Fibroblast of peridontal ligament (primary cell): Measurements from ENCODE around the gene FADS6.
"Not testable (repeated sequence)": the region's sequence is repeated elsewhere in the genome, so short reads cannot be mapped to it uniquely, and the experiment has no call there.

Experiments used
- DNase-seq: peaks from one replicate; pipeline ENCODE4 v3.0.0-alpha.2; 2010; ENCODE audit errors: extremely low read depth

The FADS6 gene

GRCh38 chr17:74921026-74921681, 27.7 kb upstream of the FADS6 start:
- DNase-seq: no peak

DNA sequence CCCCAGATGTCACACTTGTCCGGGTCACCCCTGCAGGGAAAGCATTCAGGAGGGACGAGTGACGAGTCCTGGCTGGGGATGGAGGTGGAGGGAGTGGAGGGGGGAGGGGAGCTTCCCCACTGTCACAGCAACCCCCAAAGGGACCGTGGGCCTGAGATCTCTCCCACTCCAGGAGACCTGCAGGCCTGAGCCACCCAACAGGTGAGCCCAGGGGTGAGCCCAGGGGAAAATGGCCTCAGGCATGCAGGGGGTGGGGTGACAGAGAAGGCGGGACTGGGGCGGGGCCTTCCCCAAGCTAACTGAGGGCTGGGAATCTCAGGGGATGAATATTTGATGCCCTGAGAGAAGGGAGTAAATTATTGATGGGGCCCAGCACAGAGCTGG, 27.2 kb upstream of the FADS6 start:
- DNase-seq: no peak

DNA sequence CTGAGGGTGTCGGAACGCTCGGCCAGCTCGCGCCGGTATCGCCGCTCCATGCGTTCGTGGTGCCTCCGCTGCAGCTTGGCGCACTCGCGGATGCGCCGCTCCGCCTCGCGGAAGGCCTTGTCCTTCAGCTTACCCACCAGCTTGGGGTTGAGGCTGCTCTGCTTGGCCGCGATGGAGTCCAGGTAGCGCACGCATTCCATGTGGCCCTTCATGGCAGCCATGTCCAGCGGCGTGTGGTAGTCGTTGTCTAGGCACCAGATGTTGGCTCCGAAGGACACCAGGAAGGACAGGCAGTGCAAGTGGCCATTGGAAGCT, 26.8 kb upstream of the FADS6 start:
- DNase-seq: no peak

GRCh38 chr17:74919440-74920305, 26.2 kb upstream of the FADS6 start:
- no peak for DNase-seq

- no peak for DNase-seq
These were observed 25.5 kb upstream of the FADS6 start for GRCh38 chr17:74918906-74919305.

DNA sequence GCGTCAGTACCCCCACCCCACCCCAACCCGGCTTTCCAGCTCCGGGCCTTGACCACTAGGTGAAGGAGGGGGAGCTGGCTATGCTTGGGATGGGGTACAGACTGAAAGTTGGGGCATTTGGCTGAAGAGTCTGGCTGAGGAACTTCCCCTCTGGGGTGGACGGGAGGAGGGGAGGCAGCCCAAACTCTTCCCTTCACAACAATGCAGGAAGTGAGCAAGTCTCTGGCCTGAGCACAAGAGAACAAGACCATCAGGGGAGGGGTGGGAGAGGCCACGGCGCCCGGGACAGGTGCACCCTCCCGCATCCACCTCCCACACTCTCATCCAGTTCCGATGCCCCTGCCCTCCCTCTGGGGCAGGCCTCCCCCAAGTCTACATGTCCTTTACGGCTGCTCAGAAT, 24.0 kb upstream of the FADS6 start:
- no peak for DNase-seq

DNA sequence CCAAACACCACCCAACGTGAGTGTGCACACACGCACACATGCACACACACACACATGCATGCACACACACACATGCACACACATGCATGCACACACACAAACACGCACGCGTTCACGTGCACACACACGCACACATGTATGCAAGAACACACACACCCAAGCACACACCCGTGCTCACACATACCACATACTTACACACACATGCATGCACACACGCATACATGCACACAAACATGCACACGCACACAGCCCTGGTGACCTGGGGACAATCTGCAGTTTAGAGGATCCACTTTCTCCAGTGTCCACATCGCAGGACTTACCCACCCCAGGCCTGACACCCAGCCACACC, 23.4 kb upstream of the FADS6 start:
- DNase-seq: no peak

DNA sequence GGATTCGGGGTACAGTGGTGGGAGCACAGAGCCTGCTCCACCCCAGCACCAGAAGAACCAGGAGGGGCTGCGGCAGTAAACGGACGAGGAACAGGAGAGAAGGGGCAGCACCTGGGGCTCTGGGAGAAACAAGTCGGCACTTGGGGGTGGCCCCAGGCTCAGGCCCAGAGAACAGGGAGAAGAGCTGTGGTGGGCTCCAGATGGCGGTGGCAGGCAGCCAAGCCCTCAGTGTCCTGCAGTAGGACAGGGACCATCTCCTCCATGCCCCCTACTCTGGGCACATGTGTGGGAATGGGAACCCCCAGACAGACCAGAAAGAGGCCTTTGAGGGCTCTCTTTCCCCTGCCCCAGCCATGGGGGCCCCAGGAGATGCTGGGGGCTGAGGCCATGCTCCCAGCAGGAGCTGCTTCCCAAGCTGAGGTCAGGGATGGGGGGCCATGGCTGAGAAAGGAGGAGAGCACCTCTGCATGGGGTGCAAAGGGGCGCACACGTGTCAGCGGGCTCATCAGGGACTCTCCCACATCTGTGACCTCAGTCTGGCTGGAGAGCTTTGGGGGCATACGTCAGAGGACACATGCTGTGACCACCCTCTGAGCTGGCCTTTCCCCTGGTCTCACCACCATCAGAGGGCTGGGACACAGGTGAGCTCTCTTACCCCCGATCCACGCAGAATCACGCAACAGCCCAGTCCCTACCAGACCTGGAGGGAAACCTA, 22.9 kb upstream of the FADS6 start:
- no peak for DNase-seq

GRCh38 chr17:74911423-74911822, 18.0 kb upstream of the FADS6 start:
- not testable (repeated sequence) for DNase-seq

DNA sequence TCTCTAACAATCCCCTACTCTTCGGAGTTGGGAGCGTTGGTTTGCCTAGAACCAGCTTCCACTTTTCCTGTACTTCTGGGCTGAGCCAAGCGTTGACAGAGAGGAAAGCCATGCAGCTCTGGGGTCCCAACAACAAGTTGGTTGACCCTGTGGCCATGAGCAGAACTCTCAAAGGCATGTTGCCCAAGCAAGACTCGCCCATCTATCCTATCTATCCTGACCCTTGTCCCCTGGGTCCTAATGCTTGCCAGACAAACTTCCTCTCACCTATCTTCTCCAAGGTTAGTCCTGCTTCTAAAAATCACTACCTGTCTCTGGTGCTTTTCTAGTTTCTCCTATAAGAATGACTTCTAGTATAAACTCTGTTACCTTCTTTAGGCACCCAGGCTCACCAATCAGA, 15.7 kb upstream of the FADS6 start:
- not testable (repeated sequence) for DNase-seq

- DNase-seq: no peak
These were observed 13.6 kb upstream of the FADS6 start for GRCh38 chr17:74907012-74907411.

DNA sequence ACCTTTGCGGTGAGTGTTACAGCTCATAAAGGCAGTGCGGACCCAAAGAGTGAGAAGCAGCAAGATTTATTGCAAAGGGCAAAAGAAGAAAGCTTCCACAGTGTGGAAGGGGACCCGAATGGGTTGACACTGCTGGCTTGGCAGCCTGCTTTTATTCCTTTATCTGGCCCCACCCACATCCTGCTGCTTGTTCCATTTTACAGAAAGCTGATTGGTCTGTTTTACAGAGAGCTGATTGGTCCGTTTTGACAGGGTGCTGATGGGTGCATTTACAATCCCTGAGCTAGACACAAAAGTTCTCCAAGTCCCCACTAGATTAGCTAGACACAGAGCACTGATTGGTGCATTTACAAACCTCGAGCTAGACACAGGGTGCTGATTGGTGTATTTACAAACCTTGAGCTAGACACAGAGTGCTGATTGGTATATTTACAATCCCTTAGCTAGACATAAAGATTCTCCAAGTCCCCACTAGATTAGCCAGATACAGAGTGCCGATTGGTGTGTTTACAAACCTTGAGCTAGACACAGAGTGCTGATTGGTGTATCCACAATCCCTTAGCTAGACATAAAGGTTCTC, 12.9 kb upstream of the FADS6 start:
- DNase-seq: not testable (repeated sequence)

GRCh38 chr17:74904687-74905409, 11.4 kb upstream of the FADS6 start:
- no peak for DNase-seq

- no peak for DNase-seq
These were observed 10.2 kb upstream of the FADS6 start for GRCh38 chr17:74903671-74904070.

DNA sequence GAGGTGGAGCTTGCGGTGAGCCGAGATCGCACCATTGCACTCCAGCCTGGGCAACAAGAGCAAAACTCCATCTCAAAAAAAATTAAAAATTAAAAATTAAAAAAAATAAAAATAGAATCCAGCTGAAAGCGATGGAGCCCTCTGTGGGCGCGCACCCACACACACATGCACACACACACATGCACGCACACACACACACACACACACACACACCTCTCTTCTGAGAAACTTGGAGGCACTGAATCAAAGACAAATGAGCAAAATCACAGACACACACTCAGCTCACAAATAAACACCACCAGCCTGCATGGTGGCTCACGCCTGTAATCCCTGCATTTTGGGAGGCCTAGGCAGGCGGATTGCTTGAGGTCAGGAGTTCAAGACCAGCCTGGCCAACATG, 9.6 kb upstream of the FADS6 start:
- no peak for DNase-seq

DNA sequence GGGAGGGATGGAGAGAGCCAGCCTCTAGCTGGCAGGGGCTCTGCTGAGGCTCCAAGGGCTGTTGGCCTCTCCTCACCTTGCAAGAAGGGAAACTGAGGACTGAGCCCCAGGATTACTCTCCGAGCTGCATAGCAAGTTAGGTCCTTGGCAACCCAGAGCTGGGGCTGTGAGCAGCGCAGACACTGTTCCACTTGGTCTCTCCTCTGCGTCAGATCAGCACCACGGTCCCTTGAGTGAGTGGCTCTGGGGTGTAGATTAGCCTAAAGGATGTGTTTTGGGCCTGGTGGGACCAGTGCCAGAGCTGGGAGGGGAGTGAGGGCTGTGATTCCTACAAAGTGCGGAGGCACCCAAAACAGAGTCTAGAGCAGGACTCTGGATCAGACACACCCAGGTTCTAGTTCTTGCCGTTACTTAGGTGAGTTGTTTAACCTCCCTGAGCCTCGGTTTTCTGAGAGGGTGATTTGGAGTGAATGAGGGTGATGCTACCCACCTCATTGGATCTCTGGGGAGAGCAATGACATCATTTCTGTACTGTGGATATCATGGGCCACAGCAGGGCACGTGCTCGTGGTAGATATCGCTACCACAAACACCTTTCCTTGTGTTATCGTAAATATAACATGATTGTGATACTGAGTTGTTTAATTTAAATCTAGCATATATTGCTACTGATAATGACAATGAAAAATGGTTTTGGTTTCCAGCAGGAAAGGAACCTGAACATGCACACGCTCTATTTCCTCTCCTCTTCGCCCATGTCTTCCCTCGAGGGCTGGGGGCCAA, 8.1 kb upstream of the FADS6 start:
- DNase-seq: no peak

GRCh38 chr17:74900208-74900607, 6.8 kb upstream of the FADS6 start:
- no peak for DNase-seq

DNA sequence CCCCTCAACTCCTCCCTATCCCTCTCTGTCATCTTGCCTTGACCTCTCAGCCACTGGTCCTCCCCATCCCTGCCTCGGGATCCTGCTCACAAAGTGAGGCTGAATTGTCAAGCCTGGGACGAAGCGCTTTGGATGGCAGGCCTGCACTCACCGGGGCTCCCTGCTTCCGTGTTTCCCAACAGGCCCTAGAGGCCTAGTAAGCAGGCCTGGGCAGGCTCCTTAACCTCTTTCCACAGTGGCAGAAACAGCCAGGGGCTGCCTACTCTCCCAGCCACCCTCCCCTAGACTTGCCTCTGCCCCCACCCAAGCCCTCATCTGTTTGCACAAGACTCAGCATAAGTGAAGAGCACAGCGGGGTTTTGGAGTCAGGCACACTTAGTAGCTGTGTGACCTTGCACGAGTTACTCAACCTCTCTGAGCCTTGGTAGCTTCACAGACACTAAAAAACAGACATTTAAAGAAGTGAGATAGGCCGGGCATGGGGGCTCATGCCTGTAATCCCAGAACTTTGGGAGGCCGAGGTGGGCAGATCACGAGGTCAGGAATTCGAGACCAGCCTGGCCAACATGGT, 5.0 kb upstream of the FADS6 start:
- DNase-seq: no peak

DNA sequence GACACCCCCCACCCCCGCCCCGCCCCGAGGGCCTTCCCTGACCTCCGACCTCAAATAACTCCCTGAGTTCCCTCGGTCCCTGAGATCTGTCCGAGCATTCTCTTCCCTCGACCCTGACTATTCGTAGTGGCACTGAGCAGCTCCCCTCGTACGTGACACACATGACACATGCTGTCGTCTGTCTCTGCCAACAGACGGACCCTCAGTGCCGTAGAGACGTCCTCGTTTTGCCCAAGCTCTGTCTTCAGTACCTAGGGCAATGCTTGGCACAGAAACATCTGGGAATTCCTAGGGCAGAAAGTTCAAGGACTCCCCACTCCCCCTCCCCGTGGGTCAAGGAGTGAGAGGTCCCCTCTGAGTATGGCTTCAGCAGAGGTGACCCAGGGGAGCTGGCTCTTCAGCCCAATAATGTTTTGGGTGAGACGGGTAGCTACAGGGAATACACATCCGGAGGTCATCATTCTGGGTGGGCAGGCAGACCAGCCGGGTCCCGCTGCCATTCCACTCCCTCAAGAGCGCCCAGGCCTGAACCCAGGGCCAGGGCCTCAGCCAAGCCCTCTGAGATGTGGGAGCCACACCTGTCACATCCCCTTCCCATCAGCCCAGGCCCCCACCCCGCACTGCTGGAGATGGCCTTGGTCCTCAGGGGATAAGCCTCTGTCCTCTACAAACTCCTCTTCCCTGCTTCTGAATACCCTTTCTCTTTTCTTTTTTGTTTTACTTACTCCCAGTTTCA, 671 bp upstream of the FADS6 start:
- DNase-seq: no peak
